Left renal cortex interstitium (tissue), 4 donors: ENCODE measurements around the gene ADGRL2. TPM values are rescaled to one million over a fixed set of nuclear protein-coding genes. Genes with fewer than 3 reads are reported as not detected.
"Not testable (repeated sequence)": the region's sequence is repeated elsewhere in the genome, so short reads cannot be mapped to it uniquely, and the experiment has no call there.

Experiments
- DNase-seq, 4 donors: peaks; one replicate each; pipeline ENCODE4 v3.0.0-alpha.2; 2013; ENCODE audit warnings: low read depth in 4 of 4, low spot score in 2 of 4, missing footprints in 1 of 4
- polyA plus RNA-seq, 4 donors: library from polyadenylated mRNA; unstranded; fragments of 120-200 nt; gene quantifications; one replicate each; pipeline ENCODE4 v1.2.1, GENCODE V29; 2013; ENCODE audit not compliant: insufficient read length in 4 of 4

ADGRL2 gene
- polyA plus RNA-seq, 4 donors = 145 to 177 (median 158) TPM

- no peak for DNase-seq
Observed at GRCh38 chr1:81846630-81847029, 45.9 kb downstream of the ADGRL2 start.

GRCh38 chr1:81847063-81847462 is 46.3 kb downstream of the ADGRL2 start:
- no peak for DNase-seq

- DNase-seq = no peak
Observed at GRCh38 chr1:81848880-81849682, 48.3 kb downstream of the ADGRL2 start.

- DNase-seq = no peak
Observed at GRCh38 chr1:81850031-81850430, 49.3 kb downstream of the ADGRL2 start.

GRCh38 chr1:81850495-81850894 is 49.8 kb downstream of the ADGRL2 start:
- DNase-seq = no peak

GRCh38 chr1:81851217-81851616 is 50.5 kb downstream of the ADGRL2 start:
- DNase-seq = no peak

GRCh38 chr1:81852961-81853360 is 52.2 kb downstream of the ADGRL2 start:
- DNase-seq = no peak

GRCh38 chr1:81867235-81867634 is 66.5 kb downstream of the ADGRL2 start:
- no peak for DNase-seq

GRCh38 chr1:81869307-81869706 is 68.6 kb downstream of the ADGRL2 start:
- DNase-seq = no peak

- not testable (repeated sequence) for DNase-seq
Observed at GRCh38 chr1:81871091-81871490, 70.4 kb downstream of the ADGRL2 start.

GRCh38 chr1:81873946-81874345 is 73.2 kb downstream of the ADGRL2 start:
- DNase-seq = no peak

- no peak for DNase-seq
Observed at GRCh38 chr1:81874461-81874860, 73.7 kb downstream of the ADGRL2 start.

- no peak for DNase-seq
Observed at GRCh38 chr1:81874940-81875339, 74.2 kb downstream of the ADGRL2 start.

GRCh38 chr1:81876901-81877733 is 76.4 kb downstream of the ADGRL2 start:
- no peak for DNase-seq

- DNase-seq = no peak
Observed at GRCh38 chr1:81877940-81878339, 77.2 kb downstream of the ADGRL2 start.

GRCh38 chr1:81878538-81878937 is 77.8 kb downstream of the ADGRL2 start:
- no peak for DNase-seq

- no peak for DNase-seq
Observed at GRCh38 chr1:81880781-81881180, 80.0 kb downstream of the ADGRL2 start.

GRCh38 chr1:81885291-81885690 is 84.6 kb downstream of the ADGRL2 start:
- DNase-seq = no peak

GRCh38 chr1:81886292-81886691 is 85.6 kb downstream of the ADGRL2 start:
- not testable (repeated sequence) for DNase-seq

GRCh38 chr1:81887421-81888144 is 86.8 kb downstream of the ADGRL2 start:
- DNase-seq = no peak

GRCh38 chr1:81889166-81889565 is 88.4 kb downstream of the ADGRL2 start:
- DNase-seq = no peak
